GM19452 (cell line): Measurements from ENCODE around the gene NCMAP.
"Not testable (repeated sequence)": the region's sequence is repeated elsewhere in the genome, so short reads cannot be mapped to it uniquely, and the experiment has no call there.

Source experiments
- ATAC-seq: cut with Tn5 transposase; IDR thresholded peaks from one replicate; pipeline ENCODE4 v1.9.1; 2021; ENCODE audit not compliant: unreplicated experiment

The NCMAP gene

GRCh38 chr1:24555591-24556413, at the start of gene NCMAP:
TSS of gene NCMAP (plus strand) at chr1:24556087. CDS start at chr1:24595431, 39,344 bp downstream.
- no peak for ATAC-seq

- ATAC-seq = no peak
Measured at GRCh38 chr1:24506691-24507381, 49.1 kb upstream of the NCMAP start.

- no peak for ATAC-seq
Measured at GRCh38 chr1:24507405-24507804, 48.5 kb upstream of the NCMAP start.

- no peak for ATAC-seq
Measured at GRCh38 chr1:24508911-24509310, 47.0 kb upstream of the NCMAP start.

- ATAC-seq = no peak
Measured at GRCh38 chr1:24513706-24514105, 42.2 kb upstream of the NCMAP start.

GRCh38 chr1:24514946-24515345, 40.9 kb upstream of the NCMAP start:
- no peak for ATAC-seq

GRCh38 chr1:24515671-24516209, 40.1 kb upstream of the NCMAP start:
- ATAC-seq = not testable (repeated sequence)

- no peak for ATAC-seq
Measured at GRCh38 chr1:24516506-24516905, 39.4 kb upstream of the NCMAP start.

- ATAC-seq = no peak
Measured at GRCh38 chr1:24517898-24518297, 38.0 kb upstream of the NCMAP start.

GRCh38 chr1:24520282-24520681, 35.6 kb upstream of the NCMAP start:
- ATAC-seq = not testable (repeated sequence)

- no peak for ATAC-seq
Measured at GRCh38 chr1:24525606-24526005, 30.3 kb upstream of the NCMAP start.

- ATAC-seq = no peak
Measured at GRCh38 chr1:24526045-24526444, 29.8 kb upstream of the NCMAP start.

- ATAC-seq = no peak
Measured at GRCh38 chr1:24526940-24527542, 28.8 kb upstream of the NCMAP start.

GRCh38 chr1:24528744-24529143, 27.1 kb upstream of the NCMAP start:
- no peak for ATAC-seq

GRCh38 chr1:24529292-24529691, 26.6 kb upstream of the NCMAP start:
- not testable (repeated sequence) for ATAC-seq

GRCh38 chr1:24535021-24535424, 20.9 kb upstream of the NCMAP start:
- ATAC-seq = no peak

GRCh38 chr1:24535778-24536177, 20.1 kb upstream of the NCMAP start:
- no peak for ATAC-seq

- ATAC-seq = no peak
Measured at GRCh38 chr1:24536391-24536840, 19.5 kb upstream of the NCMAP start.

GRCh38 chr1:24540051-24540905, 15.6 kb upstream of the NCMAP start:
- ATAC-seq = no peak

- ATAC-seq = no peak
Measured at GRCh38 chr1:24540906-24541710, 14.8 kb upstream of the NCMAP start.
